Activated CD4-positive, alpha-beta T cell treated with anti-CD3 and anti-CD28 coated beads for 4 hours (primary cell): ENCODE results near the gene AZU1.
"Not testable (repeated sequence)": the region's sequence is repeated elsewhere in the genome, so short reads cannot be mapped to it uniquely, and the experiment has no call there.

Experiments
- DNase-seq, 2 donors: peaks; one replicate each; pipeline ENCODE4 v3.0.0-alpha.2; 2020

The AZU1 gene

DNA sequence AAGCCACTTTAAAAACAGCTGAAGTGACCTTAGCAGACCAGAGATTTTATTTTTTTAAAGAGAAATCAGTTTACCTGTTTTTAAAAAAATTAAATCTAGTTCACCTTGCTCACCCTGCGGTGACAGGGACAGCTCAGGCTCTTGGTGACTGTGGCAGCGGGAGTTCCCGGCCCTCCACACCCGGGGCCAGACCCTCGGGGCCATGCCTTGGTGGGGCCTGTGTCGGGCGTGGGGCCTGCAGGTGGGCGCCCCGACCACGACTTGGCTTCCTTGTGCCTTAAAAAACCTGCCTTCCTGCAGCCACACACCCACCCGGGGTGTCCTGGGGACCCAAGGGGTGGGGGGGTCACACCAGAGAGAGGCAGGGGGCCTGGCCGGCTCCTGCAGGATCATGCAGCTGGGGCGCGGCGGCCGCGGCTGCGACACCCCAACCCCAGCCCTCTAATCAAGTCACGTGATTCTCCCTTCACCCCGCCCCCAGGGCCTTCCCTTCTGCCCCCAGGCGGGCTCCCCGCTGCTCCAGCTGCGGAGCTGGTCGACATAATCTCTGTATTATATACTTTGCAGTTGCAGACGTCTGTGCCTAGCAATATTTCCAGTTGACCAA lies 16.7 kb upstream of the AZU1 start:
- DNase-seq: no peak

DNA sequence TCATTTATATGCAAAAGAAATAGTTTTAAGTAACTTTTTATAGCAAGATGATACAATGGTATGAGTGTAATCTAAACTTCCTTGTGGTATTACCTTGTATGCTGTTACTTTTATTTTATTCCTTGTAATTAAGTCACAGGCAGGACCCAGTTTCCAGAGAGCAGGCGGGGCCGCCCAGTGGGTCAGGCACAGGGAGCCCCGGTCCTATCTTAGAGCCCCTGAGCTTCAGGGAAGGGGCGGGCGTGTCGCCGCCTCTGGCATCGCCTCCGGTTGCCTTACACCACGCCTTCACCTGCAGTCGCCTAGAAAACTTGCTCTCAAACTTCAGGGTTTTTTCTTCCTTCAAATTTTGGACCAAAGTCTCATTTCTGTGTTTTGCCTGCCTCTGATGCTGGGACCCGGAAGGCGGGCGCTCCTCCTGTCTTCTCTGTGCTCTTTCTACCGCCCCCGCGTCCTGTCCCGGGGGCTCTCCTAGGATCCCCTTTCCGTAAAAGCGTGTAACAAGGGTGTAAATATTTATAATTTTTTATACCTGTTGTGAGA lies 16.1 kb upstream of the AZU1 start:
- no peak for DNase-seq

DNA sequence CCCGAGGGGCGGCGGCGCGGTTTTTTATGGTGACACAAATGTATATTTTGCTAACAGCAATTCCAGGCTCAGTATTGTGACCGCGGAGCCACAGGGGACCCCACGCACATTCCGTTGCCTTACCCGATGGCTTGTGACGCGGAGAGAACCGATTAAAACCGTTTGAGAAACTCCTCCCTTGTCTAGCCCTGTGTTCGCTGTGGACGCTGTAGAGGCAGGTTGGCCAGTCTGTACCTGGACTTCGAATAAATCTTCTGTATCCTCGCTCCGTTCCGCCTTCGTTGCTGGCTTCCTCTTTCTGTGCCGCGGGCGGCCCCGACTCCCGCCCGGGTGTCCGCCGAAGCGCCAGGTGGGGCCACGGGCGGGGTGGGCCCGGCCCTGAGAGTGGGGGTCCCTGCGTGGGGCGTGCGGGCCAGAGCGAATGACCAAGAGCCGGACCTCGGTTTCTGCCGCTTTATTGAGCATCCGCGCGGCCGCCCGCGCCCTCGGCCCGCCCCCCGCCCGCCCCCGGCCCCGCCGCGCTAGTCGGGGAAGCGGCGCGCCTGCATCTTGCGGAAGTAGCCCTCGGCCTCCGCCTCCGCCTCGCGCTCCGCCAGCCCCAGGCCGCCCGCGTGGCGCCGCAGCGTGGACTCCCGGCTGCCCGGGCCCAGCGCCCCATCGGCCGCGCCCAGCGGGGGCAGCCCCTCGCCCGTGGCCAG lies 15.4 kb upstream of the AZU1 start:
- no peak for DNase-seq

DNA sequence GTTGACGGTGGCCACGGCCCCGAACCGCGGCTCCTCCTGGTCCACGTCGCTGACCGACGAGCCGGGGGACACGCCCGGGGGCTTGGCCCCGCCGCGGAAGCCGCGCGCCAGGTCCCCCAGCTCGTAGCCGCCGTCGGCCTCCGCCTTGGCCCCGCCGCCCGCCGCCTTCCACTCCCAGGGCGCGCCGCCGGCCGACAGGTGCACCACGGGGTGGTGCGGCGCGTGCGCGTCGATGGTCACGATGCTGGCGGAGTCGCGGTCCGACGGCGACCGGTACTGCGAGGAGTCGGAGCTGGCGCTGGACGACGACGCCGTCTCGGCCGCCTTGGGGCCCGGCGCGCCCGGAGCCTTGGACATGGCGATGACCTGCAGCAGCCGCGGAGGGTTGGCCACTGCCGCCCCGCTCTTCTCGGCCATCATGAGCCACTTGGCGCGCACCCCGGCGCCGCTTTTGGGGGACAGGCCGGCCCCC lies 14.9 kb upstream of the AZU1 start:
- DNase-seq: no peak

GRCh38 chr19:813219-814151 lies 14.2 kb upstream of the AZU1 start:
- DNase-seq: no peak

DNA sequence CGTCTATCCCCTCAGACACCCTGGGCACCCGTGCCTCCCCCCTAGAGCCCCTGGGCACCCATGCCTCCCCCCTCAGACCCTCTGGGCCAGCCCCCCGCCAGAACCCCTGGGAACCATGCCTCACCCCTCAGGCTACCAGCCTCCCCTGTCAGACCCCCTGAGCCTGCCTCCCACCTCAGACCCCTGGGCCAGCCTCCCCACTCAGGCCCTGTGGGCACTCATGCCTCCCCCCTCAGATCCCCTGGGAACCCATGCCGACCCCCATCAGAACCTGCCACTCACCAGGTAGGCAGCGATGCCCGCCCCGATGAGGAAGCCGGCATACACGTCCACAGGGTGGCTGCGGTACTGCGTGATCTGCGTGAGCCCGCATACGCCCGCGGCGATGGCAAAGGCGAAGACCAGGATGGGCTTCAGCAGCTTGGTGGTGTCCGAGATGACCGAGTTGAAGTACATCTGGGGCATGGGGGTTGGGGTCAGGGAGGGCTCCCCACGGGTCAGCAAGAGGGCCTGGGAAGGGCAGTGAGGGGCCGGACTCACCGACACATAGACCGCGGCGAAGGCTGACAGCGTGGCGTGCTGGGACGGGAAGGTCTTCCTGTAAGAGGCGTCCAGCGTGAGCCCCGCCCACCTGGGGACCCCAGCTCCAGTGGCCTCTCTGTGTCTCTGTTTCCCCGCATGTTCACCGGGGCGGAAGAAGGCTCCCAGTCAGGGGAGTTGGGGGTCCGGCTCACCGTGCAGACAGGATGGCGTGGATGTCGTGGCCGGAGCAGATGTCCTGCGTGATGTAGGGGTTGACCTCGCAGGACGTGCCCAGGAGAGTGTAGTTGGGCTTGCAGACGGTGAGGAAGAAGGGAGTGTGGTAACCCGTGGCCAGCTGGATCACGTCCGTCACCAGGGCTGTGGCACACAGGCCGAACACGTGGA lies 13.2 kb upstream of the AZU1 start:
- DNase-seq: no peak

DNA sequence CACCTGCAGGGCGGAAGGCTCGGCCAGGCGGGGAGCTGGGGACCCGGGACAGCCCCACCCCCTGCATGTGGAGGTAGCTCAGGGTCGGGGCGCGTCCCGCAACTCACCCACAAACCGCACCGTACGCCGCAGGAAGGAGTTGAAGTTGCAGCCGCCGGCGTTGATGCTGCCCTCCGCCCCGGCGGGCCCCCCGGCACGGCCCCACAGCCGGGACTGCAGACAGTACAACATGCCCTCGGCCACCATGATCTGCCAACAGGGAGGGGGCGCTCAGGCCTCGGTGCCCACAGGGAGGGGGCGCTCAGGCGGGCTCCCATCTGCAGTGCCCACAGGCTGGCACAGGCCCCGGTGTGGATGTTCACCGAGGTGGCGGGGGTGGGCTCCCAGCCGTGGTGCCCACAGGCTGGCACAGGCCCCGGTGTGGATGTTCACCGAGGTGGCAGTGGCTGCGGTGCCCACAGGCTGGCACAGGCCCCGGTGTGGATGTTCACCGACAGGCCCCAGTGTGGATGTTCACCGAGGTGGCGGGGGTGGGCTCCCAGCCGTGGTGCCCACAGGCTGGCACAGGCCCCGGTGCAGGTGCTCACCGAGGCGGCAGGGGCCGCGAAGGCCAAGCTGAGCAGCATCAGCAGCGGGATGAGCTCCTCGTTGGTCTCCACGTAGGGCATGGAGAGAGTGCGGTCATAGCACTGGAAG lies 12.4 kb upstream of the AZU1 start:
- DNase-seq: no peak

GRCh38 chr19:815775-816499 lies 11.7 kb upstream of the AZU1 start:
- DNase-seq: no peak

DNA sequence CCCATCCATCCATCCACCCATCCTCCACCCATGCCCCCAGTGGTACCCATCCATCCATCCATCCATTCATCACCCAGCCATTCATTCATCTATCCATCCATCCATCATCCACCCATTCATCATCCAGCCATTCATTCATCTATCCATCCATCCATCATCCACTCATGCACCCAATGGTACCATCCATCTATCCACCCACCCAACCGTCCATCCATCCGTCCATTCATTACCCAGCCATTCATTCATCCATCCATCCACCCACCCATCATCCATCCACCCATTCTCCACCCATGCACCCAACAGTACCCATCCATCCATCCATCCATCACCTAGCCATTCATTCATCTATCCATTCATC lies 11.2 kb upstream of the AZU1 start:
- no peak for DNase-seq

- not testable (repeated sequence) for DNase-seq
These were observed 7.4 kb upstream of the AZU1 start for GRCh38 chr19:820212-820611.

DNA sequence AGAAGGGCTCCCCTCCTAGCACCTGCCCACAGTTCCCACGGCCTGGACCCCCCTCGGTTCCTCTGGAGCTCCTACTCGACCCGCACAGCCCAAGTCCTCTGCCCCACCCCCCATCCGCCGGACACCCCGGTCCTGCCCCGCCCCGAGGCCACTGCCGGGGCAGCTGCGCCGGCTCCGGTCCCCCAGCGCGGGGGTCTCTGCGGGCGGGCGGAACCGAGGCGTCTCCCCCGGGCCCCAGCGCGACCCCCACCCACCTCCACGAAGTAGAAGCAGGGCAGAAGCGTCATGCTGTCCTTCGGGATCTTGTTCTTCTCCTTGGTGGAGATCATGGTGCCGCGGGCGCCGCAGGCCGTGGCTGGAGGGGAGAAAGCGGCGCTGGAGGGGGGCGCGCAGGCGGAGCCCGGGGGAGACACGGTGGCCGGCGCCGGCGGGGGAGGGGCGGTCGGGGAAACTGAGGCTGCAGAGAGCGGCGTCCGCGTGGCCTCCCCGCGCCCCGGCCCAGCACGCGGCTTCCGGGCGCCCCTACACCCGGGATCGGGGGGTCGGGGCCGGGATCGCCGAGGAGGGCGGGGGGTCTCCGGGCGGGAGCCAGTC lies 6.3 kb upstream of the AZU1 start:
- DNase-seq: no peak

- no peak for DNase-seq
These were observed 5.7 kb upstream of the AZU1 start, which contains the start of gene PLPPR3 for GRCh38 chr19:821825-822503. Gene PLPPR3, minus strand, starts transcription at chr19:821955. Its CDS starts 396 bp downstream, at chr19:821559.

- no peak for DNase-seq
These were observed 4.0 kb upstream of the AZU1 start for GRCh38 chr19:823565-824121.

DNA sequence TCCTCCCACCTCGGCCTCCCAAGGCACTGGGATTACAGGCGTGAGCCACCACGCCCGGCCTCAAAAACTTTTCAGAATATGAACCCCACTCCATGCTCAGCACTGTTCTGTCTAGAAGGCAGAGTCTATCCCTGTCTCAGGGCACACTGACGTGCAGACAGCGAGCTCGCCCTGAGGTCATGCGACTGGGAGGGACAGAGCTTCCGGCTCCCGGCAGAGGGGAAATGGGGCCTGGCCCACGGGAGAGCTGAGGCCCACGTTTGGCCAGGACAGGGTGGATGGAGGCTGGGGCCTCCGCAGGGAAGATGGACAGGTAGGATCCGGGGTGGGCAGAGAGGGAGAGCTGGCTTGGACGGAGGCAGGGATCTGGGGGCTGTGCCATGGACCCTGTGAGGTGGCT lies 2.8 kb upstream of the AZU1 start:
- no peak for DNase-seq

GRCh38 chr19:825897-826644 lies 1.6 kb upstream of the AZU1 start:
- DNase-seq: no peak

DNA sequence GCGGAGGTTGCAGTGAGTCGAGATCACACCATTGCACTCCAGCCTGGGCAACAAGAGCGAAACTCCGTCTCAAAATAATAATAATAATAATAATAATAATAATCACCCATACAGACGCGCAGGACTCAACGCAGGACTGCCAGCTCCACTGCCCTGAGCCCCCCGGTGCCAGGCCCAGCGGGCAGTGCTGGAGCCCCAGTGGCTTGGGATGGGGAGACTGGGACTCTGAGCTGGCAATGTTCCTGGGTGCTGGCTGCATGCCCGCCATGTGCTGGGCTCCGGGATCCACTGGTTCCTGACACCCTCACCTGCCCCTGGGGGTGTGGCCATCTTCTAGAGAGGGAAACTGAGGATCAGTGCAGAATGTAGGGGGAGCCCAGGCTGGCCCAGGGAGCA lies 325 bp upstream of the AZU1 start:
- DNase-seq: no peak

GRCh38 chr19:829129-829758 lies 1.6 kb downstream of the AZU1 start:
- DNase-seq: no peak
